Muscle of back (tissue), 11 donors: ENCODE measurements around the gene LBX1. TPM values are rescaled to one million over a fixed set of nuclear protein-coding genes. Genes with fewer than 3 reads are reported as not detected.
A peak's percentile ranks its signal among the peaks of the same experiment; 100 is the strongest.

Experiments used
- DNase-seq, 3 donors: peaks; one replicate each; pipeline versions ENCODE4 v3.0.0 to v3.0.0-alpha.2; 2013
- polyA plus RNA-seq, 10 donors: library from polyadenylated mRNA; unstranded; fragments of 120-200 nt; gene quantifications; one replicate each; pipeline ENCODE4 v1.2.1, GENCODE V29; 2013; ENCODE audit not compliant: insufficient read length in 10 of 10

LBX1 gene
- polyA plus RNA-seq, 10 donors: 1.1 to 9.5 (median 2.2) TPM

DNA sequence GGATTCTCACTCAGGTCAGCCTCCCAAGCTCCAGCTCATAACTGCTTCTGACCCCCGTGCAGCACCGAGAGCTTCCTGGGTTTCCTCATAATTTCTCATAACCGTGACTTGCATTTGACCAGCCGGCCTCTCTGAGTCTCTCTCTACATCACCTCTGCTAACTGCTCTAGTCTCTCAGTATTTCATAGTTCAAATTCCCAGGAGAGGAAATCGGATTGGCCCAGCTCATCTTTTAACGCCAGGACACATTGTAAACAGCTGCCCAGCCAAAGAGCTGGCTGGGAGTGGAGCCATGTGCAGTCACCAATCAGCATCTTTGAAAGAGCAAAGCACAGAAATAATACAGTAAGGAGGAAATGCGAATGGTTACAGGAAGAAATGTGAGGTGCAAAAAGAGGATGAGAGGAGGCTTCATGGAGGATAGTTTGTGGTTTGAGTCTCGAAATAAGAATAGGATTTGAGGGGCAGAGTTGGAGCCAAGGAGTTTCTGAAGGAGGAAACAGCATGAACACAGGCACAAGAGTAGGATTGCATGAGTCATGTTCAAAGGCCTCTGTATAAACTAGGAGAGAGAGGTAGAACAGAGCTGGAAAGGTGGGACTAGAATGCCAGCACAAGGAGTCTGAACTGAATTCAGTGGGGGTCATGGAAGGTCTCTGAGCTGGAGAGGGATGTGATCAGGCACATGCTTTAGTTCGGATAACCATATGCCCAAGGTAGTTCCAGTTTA lies 15.2 kb upstream of the LBX1 start:
- peak in 1 of 3 donors; percentile 79 for DNase-seq

DNA sequence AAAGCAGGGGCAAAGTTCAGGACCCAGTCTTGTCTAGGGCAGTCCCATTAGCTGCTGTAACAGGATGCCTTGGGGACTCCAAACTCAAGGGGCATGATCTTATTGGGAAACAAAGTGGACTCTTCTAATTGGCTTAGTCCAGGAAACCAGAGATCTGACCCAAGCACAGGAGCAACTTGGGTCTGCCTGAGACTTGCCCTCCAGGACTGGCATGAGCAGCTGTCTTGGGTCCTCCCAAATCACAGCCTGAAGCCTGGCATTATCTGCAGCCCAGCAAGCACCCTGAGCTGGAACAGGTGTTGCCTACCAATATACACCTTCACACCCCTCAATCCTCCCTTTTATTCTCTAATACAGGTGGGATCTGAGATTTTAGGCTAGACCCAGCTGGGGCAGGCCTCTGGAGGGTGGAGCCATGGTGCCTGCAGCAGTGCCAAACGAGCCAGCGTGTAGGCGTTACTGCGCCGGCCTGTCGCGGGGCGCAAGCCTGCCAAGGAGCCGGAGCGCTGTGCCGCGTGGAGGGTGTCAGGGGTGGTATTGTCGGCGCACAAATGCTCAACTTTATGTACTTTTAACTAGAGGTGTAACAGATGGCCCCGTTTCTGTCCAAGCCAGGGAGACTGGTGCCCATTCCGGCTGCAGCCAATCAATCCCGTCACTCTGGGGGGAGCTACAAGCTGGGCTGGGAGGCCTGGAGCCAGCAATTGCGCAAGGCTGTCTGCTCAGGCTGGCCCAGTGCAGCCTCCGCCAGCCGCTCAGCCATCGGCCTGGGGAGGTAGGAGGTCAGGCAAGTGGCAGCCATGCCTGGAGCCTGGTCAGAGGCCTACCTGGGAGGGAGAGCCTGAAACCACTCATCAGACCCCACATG lies 12.8 kb upstream of the LBX1 start:
- DNase-seq: peak in 1 of 3 donors; percentile 57

DNA sequence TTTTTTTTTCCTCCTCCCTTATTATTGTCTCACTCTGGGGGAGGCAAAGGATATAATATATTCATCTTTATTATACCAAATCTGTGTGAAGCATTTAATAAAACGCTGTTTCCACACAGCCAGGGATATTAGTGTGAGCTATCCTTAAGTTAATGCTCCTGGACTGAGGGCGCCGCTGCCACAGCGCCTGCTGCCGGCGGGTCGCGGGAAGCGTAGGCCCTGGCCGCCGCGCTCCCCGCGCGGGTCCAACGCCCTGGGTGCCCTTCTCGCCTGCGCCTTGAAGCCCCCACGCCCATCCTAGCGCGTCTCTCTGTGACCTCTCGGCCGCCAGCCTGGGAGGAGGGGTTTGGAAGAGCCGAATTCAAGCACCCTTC lies 9.5 kb upstream of the LBX1 start:
- DNase-seq: peak in 1 of 3 donors; percentile 37

DNA sequence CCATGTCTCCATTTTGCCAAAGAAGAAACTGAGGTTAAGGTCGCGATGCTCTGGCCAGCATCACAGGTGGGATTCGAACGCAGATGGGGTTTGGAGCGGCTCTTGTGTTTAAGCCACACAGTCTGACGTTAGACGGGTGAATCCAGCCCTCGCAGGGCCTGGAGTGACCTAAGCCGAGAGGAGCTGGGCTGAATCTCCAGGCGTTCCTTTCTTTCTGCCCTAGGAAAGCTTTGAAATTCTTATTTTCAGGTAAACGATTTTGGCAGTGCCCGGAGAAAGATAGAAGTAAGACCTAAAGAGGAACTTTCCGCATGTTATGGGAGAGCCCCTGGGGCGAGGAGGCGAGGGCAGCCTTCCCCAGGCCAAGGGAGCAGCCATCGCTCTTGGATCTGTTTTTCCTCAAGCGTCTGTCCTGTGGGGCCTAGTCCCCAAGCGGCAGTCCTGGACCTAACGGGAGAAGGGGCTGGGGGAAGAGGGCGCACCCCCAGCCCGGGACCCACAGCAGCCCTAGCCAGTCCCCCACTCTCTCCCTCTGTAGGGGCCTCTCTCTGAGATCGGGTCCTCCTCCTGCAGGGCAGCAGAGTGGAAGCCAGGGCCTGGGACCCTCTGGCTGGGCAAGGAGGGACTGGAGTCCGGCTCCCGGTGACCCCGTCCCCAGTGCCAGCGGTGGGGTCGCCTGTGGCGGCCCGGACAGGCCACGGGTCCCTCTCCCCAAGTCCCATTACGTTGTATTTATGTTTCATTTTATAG lies 8.9 kb upstream of the LBX1 start:
- DNase-seq: no peak

DNA sequence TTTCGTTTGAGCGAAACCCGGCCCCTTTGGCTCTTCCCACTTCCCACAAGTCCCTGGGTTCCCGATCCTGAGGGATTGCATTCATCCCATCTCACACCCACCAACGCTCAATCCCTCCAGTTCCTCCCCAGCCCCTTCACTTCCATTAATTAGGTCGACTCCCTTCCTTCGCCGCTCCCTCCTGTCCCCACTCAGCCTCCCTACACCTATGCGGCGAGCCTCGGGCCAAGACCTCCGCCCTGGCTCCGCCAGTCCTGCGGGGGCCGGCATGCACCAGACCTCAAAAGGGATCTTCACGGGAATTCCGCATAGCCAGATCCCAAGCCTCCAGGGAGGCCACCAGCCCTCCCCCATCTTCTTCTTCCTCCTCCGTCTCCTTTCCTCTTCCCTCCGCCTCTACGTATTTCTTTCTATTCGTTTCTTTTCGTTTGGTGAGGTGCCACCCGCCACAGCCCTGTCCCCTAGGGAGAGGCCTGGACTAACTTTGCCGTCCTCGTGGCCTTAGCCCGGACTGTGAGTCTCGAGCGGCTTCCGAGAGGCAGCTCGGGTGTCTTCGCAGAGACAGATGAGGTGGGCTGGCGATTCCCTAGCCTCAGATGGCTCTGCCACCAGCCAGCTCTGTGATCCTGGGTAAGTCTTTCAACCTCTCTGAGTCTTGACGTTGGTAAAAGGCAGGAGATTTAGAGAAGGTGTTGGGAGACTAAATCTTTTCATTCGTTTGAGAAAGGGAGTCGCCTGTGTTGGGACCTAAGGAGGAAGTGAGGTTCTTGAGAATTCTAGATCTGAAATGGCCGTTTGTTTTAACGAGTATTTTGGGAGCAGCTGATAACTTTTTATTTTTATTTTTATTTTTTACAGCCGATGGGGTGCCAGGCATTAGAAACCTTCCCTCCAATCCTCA lies 8.1 kb upstream of the LBX1 start:
- DNase-seq: peak in 1 of 3 donors; percentile 70

DNA sequence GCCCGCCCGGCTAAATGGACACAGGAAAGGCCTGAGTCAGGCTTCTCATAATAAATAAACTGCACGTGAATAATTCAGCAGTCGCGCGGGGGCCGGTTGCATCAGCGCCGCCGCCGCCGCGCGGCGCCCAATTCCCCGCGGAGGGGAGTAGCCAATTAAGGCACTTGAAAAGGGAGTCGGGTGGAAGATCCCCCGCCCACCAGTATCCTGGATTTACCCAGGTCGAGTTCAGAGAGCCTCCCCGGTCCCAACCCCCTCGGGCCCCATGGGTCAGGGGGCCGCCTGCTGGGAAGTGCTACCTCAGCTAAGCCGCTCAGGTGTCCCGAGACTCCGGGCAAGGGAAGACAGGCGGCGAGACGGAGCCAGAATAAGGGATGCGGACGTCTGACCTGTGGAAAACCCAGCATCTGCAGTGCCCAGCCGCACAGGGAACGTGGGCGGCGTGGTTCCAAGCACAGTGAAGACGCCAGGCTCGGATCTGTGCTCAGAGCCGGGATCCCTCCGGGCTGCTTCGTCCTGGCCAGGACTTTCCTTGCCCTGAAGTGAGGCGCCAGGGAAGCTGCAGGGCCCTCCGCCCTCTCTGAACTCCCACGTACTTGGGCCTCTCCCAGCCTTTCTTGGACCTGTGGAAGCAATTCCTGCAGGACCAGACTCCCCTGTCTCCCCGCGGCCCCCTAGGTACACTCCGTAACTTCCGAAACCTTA lies 7.3 kb upstream of the LBX1 start:
- DNase-seq: no peak

DNA sequence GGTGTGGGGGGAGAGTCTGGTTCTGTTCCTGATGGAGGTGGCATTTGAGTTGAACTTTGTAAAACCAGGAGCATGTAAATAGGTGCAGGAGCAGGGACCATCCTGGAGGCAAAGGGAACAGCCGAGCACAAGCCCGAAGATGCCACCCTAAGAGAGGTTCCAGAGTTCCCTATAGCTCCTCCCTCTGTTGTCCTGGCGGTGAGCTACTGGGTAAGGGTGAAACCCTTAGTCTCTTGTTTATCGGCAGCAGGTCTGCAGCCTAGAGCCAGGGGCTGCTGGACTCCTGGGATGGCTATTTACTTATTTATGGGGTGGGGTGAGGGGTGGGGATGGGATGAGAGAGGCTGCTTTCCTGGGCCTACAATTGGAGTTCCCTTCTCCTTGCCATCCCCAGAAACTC lies 6.5 kb upstream of the LBX1 start:
- no peak for DNase-seq

DNA sequence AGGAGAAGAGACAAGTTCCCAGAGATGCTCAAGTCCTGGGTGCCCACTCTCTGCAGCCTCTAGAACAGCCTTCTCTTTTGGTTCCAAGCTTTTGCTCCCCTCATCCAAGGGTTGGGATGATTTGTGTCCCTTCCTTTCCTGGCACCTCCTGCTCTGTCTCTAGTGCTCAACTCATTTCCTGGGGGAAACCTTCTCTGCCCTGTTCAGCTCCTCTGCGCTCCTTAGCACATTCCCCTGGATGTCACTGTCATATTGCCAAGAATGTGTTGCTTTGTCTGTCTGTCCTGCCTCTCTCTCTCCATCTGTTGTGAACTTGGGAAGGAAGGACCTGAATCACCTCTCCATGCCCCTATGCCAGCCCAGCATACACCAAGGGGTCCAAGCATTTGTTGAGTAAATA lies 5.1 kb upstream of the LBX1 start:
- no peak for DNase-seq

DNA sequence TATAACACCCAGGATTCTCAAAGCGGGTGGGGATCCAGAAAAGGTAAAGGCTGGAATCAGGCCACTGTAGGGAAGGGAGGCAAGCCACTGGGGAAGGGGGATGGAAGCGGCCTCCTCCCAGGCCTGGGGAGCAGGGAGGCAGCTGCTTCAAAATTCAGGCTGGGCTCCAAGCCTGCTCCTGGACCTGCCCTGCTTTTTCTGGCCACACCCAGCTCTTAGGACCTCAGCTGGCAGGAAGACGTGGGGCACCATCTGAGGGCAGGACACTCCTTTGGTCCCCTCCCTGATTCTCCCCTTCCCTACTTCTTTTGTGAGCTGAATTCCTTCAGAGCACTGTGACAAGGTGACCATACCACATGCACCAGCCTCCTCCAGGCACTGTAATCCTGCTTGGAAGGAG lies 4.6 kb upstream of the LBX1 start:
- no peak for DNase-seq

DNA sequence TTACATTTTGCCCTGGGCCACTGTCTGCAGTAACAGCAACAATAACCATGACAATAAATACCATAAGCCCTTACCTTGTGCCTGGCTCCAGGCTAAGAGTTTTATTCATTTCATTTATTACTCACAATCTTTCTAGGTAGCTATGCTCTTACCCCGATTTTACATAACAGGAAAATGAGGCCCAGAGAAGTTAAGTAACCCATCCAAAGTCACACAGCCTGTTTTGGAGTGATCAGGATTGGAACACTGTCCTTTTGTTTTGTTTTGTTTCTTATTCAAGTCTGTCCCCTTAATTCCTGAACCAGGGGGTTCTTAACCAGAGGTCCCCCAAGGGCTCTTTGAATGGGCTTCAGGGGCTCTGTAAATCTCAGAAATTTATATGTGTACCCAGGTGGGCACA lies 4.2 kb upstream of the LBX1 start:
- no peak for DNase-seq

DNA sequence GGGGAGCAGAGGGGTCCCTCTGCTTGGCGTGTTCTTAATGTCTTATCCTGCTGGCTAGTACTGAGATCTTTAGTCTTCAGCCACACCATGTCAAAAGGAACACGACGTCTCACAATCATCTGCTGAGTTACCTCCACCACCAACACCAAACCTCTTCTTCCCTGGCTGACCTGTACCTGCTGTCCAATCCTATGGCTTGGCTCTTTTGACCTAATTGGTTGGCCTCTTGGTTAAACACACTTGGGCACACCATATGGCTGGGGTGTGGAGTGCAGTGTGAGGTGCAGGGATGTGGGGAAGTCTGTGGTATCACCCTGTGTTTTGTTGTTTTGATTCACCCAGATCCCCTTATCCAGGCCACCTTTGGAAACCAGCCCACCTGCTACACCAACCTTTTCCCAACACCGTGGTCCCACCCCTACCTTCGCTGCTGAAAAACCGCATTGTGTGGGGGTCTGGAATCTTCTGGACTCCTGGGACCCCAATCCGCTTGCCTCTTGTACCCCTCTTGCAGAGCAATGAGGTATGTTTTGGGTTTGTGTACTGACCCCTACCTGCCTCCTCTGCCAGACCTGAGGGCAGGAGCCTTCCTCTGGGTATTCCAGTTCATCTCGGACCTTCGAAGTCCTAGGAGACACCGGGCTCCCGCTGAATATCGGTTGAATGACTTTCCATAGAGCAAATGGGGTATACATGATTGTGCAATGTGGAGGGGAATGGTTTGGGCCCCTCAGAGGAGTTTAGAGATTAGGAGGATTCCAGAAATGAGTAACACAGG lies 2.8 kb upstream of the LBX1 start:
- DNase-seq: no peak

DNA sequence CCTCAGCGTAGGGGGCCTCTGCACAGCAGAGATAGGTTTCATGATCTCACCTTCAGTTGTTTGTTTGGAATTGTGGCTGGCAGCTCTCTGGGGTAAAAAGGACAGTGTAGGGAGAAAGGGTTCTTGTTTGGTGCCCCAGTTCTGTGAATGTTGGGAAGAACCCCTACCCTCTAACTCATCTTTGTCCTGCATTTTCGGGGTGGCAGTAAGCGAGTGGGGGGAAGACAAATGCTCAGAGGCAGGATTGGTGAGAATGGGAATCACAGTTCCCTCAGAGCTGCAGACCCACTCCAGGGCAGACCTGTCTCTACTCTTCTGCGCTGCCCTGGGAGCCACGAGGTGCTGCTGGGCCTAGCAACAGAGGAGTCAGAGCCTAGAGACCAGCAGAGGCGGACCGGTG lies 1.8 kb upstream of the LBX1 start:
- DNase-seq: no peak

DNA sequence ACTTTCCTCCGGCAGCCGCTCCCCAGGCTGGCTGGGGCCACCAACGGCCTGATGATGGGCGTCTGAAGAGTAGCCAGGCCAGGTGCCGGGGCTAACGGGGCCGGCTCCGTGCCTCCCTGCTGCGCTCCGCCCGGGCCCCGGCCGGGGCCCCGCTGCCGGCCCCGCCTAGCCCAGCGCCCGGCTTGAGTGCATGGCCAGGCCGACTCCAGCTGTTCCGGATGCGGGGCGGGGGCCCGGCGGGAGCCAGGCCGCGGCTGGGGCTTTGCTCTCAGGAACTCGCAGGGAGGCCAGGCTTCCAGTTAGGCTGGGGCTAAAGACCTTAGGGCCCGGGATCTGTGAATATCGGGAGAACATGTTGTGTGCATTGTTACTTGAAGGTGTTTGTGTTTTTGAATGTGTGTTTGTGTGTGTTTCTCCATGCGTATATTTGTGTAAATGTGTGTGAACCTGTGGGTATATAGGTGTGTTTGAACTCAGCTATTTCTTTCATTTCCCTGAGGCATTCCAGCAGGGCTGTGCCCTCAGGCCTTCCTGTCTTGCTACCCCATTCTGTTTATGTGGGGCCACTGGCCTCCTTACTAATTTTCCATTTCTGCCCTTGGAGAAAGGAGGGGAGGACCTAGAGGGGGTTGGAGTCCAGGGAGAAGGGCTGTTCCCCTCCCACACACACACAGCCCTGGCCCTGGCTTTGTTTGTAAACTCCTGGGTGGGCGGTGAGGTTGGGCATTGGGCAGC lies 1.1 kb upstream of the LBX1 start:
- peak in 1 of 3 donors; percentile 68 for DNase-seq

DNA sequence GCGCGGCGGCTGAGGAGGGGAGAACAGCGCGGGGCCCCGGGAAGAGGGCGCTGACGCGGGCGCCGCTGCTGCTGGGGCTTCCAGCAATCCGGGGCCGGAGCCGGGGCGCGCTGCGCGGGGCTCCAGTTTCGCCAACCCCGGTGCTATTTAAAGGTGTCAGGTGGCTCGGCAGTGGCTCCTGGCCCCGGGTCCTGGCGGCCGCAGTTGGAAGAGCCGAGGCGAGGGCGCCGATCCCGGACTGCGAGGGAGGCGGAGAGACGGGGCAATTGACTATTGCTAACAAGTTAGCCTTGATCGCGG lies 347 bp downstream of the LBX1 start:
- DNase-seq: no peak

DNA sequence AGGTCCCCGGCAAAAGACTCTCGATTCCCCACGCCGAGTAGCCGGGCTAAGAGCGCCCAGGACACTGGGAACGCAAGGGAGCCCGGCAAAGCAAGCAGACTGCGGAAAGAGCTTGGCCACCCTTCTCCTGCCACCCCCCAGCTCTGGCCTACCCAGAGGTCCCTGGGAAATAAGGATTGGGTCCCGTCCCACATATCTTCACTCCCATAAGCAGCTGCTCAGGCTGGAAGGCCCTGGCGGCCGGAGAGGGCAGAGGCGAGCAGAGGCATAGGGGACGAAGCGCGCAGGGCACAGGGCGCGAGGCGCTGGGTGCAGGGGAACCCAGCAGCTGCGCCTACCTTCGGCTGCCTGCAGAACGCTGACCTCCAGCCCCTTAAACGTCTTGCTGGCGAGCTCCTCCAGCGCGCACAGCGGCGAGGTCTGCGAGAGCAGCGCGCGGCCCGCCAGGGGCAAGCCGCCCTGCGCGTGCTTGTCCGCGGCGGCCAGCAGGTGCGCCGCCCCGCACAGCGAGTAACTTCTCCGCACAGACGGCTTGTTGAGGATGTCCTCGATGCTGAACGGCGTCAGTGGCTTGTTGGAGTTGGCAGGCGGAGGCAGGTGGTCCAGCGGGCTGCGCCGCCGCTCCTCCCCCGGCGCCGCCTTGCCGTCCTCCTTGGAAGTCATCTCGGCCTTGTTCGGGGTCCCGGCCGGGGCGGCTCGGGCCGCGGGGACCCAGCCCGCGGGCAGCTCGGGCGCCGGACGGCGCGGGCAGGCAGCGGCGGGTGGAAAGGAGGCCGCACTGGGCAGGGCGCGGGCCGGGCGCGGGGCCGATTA lies 904 bp downstream of the LBX1 start:
- peak in 1 of 3 donors; percentile 74 for DNase-seq

DNA sequence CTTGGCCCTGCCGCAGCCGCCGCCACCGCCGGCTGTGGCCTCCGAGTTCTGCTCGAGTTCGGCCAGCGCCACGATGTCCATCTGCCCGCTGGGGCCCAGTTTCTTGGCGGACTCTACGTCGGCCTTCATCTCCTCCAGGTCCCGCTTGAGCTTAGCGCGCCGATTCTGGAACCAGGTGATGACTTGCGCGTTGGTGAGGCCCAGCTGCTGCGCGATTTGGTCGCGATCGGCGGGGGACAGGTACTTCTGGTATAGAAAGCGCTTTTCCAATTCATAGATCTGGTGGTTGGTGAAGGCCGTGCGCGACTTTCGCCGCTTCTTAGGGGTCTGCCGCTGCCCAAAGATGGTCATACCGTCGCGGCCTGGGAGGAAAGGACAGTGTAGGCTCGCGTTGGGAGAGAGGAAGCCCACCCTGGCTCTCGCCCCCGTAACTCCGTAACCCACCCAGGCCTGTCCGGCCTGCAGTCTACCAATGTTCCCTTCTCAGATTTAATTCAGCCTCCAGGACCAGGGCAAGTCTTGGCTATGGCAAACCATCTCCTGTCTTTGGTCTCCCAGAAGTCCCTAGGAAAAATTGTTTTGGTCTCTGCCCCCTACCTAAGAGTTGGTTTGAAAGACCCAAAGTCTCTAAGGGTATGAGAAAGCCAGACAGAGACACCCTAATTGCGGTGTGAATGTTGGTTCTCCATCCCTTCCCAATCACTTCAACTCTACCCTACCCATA lies 1.7 kb downstream of the LBX1 start:
- peak in 1 of 3 donors; percentile 68 for DNase-seq

DNA sequence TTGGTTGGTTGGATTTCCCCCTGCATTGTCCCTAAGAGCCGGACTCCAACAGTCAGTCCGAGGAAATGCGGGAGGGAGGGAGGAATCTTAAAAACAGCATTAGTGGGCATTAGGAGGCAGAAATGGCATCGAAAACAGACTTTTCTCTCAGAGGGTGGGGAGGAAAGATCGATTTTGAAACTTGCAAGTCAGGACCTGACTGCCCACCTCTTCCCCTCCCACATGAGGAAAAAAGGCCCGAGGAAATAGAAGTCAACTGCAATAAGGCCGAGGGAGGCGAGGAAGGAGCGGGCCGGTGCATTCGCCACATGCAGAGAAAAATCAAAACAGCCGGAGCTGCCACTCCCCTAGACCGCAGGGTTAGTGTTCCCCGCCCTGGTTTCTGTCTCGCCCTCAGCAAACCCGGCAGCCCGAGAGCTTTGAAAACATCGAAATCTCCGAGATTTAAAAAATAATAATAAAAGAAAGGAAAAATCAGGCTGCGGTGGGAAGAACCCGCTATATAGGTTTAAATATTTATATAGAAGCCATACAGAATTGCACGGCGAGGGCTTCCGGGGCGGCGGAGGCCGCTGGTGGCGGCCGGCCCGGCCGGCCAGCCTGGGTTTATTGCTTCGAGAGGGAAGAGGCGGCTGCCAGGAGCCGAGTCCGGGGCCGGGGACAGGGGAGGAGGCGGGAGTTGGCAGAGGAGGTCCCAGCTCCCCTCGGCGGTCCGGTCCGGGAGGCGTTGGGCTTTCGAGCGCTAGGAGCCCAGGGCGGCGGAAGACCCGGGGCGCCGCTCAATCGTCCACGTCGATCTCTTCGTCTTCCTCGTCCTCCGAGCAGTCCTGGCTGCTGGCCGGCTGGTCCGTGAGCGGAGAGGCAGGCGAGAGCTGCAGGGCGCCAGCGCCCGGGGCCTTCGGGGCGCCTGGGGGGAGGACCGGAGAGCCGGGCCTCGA lies 2.5 kb downstream of the LBX1 start:
- peak in 1 of 3 donors; percentile 64 for DNase-seq
